HG02588 (cell line): ENCODE results near the gene P2RX1.
"Not testable (repeated sequence)": the region's sequence is repeated elsewhere in the genome, so short reads cannot be mapped to it uniquely, and the experiment has no call there.

Source experiments
- ATAC-seq: cut with Tn5 transposase; IDR thresholded peaks from one replicate; pipeline ENCODE4 v1.9.1; 2021; ENCODE audit warnings: mild to moderate bottlenecking, moderate library complexity; ENCODE audit not compliant: unreplicated experiment

Gene P2RX1

DNA sequence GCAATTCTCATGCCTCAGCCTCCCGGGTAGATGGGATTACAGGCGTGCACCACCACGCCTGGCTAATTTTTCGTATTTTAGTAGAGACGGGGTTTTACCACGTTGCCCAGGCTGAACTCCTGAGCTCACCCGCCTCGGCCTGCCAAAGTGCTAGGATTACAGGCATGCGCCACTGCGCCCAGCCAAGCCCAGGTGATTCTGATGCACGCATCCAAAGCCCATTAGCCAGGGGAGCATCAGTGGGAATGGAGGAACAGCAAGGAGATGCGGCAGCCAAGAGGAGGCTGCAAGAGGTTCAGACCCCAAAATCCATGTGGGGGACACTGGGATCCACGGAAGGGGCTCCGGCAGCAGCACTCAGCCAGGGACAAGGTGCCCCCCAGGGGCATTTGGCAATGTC, 35.9 kb upstream of the P2RX1 start:
- no peak for ATAC-seq

DNA sequence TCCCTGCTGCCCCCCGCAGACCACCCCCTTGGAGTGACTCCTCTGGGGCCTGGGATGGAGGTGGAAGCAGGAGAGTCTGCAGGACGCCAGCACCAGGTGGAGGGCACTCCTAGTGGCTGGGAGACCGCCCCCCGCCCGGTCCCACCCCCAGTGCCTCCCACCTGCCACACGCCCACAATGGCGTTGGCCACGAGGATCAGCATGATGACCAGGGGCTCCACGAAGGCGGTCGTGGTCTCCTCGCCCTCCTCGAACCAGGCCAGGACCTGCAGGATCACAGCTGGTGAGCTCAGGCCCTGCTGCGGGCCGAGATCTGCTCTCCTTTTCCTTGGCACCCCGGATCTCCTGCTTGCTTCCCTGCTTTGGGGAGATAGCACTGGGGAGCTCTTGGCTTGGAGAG, 35.2 kb upstream of the P2RX1 start:
- ATAC-seq = no peak

DNA sequence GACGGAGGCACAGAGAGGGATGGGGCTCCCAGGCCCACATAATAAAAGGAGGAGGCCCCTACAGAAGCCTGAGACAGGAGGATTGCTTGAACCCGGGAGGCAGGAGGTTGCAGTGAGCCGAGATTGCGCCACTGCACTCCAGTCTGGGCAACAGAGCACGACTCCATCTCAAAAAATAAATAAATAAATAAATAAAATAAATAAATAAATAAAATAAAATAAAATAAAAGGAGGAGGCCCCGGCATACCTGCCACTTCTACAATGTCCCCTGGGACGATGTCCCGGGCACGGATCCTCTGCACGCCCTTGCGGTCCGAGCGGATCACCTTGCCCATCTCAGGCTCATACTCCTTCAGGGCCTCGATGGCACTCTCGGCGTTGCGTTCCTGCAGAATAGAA, 34.7 kb upstream of the P2RX1 start:
- ATAC-seq = no peak

DNA sequence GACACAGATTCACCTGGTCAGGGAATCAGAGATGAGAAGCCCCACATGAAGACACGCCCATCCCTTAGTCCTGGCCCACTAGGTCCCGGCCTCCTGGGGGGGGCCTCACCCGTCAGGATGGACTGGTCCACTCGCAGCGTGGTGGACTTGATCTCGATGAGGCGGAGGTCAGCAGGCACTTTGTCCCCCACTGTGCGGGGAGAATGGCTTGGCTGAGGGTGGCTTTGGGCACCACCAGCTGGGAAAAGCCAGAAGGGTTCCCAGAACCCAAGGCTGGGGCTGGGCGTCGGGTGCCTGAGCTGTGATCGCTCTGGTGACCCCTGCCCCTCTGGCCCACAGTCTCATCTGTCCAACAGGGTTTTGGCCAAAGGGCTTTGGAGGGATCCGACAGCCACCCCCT, 34.3 kb upstream of the P2RX1 start:
- ATAC-seq = no peak

DNA sequence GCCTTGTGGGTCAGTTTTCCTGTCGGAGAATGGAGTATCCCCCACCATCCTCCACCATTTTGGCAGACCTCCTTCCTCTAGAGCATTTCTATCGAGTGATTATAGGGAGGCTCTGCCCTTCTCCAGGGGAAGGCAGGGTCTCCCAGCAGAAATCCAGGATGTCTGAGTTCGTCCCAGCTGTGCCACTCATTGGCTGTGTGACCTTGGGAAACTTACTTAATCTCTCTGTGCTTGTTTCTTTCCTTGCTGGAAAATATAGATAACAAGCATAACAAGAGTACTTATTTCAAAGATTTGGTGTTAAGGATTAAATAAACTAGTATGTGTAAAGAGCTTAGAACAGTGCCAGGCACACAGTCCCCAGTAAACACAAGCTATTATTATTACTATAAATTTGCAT, 33.2 kb upstream of the P2RX1 start:
- no peak for ATAC-seq

DNA sequence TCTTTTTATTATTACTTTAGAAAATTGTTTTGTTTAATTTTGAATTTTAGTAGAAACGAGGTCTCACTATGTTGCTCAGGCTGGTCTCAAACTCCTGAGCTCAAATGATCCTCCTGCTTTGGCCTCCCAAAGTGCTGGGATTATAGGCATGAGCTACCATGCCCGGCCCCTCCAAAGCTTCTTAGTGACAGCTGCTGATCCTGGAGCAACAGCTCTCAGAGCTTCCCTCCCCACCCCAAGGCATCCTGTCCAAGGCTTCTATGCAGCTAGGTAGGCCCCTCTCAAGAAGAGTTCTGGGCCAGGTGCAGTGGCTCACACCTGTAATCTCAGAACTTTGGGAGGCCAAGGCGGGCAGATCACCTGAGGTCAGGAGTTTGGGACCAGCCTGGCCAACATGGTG, 32.3 kb upstream of the P2RX1 start:
- ATAC-seq = not testable (repeated sequence)

DNA sequence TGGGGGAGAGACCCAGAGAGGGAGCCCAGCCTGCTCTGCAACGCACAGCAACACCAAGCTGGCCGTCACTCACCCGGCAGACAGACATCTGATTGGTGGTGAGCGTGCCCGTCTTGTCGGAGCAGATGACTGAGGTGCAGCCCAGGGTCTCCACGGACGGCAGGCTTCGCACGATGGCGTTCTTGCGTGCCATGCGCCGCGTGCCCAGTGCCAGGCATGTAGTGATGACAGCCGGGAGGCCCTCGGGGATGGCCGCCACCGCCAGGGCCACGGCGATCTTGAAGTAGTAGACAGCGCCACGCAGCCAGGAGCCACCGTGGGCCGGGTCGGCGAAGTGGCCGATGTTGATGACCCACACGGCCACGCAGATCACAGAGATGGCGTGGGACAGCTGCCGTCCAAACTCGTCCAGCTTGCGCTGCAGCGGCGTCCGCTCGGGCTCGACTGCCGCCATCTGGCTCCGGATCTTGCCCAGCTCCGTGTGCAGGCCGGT, 31.1 kb upstream of the P2RX1 start:
- no peak for ATAC-seq

DNA sequence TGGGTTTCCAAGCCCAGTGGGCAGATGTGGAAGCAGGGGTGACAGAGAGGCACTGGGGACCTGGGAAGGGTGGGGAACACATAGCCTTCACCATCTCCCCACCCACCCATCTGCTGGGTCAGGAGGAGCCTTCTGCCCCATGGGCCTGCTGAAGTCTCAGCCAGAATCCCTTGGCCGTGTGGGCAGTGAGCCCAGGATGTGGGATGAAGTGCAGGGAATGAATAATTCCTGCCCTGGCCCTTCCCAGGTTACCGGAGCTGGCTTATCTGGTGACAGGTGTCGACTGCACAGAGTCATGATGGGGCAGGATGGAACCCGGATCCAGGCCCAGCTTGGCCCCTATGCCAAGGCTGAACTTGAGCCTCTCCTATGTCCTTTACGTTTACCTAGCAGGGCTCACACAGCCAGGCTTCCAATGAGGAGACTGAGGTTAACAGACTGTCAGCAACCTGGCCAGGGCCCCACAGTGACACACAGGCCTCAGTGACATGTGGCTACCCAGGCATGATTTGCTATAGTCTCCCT, 30.5 kb upstream of the P2RX1 start:
- ATAC-seq = no peak

DNA sequence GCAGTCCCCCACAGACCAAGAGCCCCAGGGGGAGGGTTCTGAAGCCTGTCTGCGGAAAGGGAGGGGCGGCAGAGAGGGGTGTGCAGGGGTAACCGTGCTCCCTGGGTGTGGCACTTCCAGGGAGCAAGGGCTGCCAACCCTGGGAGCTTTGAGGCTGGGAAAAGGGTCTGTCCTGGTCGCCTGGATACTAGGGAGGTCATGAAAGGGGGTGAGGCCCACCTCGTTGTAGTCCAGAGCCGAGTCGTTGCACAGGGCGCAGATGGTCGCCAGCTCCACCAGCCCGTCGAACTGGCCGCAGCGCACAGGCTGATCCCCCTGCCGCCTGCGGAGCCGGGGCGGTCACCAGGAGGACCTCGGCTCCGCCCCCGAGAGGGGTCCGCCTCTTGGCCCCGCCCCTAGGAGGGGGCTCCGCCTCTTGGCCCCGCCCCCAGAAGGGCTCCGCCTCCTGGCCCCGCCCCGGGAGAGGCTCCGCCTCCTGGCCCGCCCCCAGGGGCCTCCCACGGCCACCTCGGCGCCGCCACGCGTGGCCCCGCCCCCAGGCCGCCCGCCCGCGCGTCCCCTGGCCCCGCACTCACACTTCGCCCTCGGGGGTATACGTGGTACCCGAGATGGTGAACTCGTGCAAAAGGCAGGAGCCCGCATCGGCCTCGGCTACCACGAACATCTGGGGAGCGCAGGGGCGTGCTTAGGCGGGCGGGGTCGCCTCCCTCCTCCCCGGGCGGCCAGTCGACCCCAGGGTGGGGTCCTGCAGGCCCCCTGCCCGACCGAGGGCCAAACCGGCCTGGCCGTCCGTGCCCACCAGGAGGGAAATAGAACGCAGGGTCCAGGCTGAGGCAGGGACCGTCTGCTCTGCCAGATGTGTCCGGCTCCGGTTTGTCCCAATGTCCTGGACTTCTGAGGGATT, 28.5 kb upstream of the P2RX1 start:
- no peak for ATAC-seq

DNA sequence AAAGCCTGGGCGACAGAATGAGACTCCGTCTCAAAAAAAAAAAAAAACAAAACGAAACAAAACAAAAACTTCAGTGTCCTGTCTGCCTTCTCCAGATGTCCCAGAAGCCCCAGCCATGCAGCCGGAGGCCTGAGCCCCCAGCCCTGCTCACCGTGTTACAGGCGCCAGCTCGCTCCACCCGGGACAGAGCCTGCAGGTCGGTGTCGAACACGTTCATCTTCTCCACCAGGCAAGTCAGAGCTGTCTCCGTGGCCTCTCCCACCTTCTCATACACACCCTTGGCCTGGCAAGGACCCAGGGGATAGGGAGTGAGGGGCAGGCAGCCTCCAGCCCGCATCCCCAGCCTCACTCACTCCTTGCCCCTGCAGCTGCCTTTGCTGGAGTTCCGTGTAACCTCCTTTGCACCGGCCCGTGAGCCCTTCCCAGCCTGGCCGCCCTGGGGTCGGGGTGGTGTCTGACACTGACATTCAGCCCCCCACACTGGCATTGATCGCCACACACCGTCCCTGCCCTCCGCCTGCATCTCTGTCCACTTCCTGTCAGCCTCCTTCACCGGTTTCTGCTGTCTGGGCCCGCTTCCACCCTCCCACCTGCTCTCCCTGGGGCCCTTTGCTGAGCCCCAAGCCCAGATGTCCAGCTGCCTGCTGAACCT, 27.1 kb upstream of the P2RX1 start:
- ATAC-seq = no peak

DNA sequence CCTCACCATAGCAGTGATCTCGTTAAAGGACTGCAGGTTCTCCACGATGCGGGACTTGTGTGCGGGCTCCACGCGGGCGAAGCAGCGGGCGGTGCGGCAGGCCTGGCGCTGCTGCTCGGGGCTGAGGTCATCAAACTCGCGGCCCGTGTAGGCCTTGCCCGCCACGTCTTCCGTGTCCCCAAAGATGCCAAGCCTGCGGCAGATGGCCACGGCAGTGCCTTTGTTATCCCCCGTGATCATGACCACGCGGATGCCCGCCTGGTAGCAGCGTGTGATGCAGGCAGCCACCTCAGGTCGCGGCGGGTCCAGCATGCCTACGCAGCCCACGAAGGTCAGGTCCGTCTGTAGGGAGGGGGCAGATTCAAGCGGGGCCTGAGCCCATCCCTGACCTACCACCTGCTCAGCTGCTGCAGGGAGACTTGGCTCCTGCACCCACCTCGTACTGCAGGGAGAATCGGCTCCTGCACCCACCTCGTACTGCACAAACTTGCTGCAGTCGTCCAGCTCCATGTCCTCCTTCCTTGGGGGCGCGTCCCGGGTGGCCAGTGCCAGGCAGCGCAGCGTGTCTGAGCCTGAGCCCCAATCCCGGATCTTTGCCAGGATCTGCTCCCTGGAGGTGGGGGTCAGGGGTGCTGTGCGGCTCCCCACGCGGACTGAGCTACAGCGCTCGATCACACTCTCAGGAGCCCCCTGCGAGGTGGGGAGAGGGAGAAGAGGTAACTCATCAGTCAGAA, 24.9 kb upstream of the P2RX1 start:
- no peak for ATAC-seq

DNA sequence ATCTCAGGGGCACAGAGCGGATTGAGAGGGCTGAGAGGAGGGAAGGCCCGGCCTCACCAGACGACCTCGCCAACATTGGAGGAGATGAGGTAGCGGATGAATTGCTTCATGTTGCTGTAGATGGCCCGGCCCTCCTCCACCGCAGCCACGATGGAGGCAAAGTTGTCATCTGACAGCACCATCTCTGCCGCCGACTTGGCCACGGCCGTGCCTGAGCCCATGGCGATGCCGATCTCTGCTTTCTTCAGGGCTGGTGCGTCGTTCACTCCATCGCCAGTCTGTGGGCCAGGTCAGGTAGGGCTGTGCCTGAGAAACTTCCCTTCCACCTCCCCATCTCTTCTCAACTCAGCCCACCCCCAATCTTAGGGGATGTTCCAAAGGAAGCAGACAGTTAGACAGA, 21.1 kb upstream of the P2RX1 start:
- ATAC-seq = no peak

DNA sequence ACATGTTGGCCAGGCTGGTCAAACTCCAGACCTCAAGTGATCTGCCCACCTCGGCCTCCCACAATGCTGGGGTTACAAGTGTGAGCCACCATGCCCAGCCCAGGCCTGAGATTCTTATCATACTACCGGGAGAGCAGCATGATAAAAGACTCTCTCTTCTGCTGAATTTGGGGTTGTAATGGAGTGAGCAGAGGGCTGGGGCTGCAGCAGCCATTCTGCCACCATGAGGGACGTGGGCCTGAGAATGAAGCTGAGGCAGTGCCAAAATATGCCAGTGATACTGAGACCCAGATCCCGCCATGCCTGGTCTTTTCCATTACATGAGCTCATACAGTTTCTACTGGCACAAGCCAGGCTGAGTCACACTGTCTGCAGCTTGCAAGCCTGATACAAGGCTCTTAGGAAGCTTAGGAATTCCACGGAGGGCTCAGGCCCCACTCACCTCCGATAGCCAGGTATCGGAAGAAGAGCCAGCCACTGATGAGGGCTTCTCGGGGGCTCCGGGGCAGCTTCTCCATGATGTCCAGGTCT, 19.6 kb upstream of the P2RX1 start:
- ATAC-seq = no peak

DNA sequence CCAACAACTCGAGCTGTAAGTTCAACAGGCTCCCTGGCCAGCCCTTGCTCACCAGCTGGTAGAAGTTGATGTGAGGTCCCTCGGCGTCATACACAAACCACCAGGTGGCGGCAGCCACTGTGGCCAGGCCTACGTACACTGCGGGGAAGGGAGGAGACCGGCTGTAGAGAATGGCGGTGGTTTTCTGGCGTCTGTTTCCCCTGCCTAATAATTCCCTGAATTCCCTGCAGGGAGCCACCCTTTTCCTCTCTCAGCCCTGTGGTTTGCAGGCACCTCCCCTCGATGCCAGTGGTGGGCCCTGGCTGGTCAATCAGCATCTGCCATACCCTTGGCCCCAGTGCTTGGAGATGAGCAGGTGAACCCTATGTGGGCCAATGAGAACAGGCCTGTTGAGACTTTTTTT, 18.9 kb upstream of the P2RX1 start:
- ATAC-seq = no peak

DNA sequence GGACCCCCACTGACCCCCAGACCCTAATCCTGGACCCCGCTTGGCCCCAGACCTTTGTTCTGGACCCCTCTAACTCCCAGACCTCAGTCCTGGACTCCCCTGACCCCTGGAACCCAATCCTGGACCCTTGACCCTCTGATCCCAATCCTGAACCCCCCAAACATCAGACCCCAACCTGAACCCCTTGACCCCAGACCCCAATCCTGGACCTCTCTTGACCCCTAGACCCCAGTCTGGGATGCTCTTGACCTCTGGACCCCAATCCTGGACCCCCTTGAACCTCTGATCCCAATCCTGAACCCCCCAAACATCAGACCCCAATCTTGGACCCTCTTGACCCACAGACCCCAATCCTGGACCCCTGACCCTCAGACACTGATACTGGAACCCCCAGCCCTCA, 13.5 kb upstream of the P2RX1 start:
- no peak for ATAC-seq

DNA sequence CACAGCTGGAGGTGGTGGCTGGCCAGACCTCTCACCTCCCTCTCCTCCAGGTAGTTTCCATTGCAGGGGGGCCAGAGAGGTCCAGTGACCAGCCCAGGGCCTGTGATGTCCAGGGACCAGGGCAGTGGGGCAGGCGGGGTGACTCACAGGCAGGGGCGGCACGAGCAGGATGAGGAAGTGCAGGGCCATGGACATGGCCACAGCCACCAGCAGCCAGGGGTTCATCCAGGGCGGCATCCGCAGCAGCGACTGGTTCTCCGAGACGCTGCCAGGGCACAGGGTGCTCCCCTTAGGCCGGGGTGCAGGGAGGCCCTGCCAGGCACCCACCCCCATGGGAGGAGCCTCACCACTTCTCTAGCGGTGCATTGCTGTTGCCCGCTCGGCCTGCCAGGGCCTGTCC, 12.9 kb upstream of the P2RX1 start:
- ATAC-seq = no peak

DNA sequence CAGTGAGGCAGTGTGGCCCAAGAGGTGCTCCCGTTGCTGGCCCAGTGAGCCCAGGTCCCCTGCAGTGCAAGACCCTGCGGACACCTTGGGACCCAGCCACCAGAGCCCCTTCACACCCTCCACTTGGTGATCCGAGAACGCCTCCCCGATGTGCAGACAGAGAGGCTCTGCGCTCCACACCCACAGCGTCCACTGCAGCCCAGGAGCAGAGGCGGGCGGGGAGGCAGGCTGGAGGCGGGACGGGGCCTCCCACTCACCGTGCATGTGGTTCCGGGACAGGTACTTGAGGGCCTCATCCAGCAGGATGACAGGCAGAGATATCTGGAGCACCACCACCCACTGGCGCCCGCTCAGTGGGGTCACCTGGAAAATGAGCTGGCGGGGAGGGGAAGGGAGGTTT, 12.1 kb upstream of the P2RX1 start:
- no peak for ATAC-seq

DNA sequence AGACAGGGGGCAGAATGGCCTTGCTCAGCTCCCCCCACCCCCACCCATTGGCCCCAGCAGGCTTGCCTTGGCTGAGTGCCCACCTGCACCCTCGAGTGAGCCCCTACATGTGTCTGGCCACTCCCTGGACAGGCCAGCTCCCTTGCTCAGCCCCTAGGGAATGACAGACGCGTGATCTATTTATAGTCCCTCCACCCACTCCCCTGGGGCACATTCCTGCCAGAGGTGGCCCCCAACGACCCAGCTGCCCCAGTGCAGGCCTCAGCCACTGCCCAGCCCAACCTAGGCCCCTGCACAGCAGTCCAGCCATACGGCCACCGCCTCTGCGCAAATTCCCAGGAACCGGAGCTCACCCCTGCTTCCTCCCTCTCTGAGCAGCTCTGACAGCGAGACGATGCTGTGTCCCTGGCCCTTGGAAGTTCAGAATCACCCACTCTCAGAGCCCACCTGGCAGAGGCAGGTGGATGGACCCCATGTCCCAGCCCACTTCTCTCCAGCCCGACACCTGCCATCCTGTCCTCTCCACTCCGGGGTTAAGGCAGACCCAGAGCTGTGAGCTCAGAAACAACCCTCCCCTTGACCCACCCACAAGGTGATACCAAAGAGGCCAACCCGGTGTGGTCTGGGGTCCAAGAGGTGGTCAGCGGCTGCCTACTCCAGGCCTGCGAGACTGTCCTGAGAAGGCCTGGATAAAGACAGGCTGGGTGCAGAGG, 11.5 kb upstream of the P2RX1 start:
- no peak for ATAC-seq

DNA sequence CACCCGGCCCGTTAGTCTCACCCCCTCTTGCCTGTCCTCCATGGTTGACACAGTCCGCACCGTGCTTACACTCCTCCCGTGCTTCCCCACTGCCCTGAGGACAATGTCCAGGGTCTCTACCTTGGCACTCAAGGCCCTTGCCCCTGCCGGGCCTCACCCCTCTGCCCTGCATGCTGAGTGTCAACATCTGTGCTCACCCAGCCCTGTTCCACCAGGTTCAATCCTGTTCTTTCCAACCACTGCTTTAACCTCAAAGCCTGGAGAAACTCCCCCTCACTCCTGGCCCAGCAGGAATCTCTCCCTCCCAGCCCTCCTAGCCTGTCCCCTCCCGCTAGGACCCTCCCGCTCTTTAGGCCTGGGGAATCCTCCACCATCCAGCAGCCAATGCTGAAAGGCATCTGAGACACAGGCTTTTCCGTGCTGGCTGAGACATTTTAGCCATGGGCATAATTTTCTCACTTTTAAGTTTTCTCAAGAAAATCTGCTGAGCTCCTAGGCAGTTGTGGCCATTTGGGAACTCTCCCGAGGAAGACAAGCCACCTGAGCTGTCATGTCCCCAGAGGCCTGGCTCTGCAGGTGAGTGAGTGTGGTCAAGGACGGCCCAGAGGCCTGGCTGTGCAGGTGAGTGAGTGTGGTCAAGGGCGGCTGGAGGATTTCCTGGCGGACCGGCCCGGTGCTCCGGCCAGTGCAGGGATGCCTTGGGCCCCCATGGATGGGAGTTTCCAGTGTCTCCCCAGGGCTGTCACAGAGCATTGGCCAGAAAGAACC, 10.8 kb upstream of the P2RX1 start:
- no peak for ATAC-seq
